ENCODE measurements around the gene TUBB1.

The TUBB1 gene

GRCh38 chr20:58990651-58991445 lies 28.4 kb upstream of the TUBB1 start:
- H3K4me3 ChIP-seq (ENCODE audit: low read depth, low read length): no peak overlapping the region
- TF ChIP-seq, protein P1, sequence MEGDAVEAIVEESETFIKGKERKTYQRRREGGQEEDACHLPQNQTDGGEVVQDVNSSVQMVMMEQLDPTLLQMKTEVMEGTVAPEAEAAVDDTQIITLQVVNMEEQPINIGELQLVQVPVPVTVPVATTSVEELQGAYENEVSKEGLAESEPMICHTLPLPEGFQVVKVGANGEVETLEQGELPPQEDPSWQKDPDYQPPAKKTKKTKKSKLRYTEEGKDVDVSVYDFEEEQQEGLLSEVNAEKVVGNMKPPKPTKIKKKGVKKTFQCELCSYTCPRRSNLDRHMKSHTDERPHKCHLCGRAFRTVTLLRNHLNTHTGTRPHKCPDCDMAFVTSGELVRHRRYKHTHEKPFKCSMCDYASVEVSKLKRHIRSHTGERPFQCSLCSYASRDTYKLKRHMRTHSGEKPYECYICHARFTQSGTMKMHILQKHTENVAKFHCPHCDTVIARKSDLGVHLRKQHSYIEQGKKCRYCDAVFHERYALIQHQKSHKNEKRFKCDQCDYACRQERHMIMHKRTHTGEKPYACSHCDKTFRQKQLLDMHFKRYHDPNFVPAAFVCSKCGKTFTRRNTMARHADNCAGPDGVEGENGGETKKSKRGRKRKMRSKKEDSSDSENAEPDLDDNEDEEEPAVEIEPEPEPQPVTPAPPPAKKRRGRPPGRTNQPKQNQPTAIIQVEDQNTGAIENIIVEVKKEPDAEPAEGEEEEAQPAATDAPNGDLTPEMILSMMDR (IDR thresholded peaks at IDR 0.05; ENCODE audit: borderline replicate concordance, insufficient read depth, low read depth, low read length): no peak

DNA sequence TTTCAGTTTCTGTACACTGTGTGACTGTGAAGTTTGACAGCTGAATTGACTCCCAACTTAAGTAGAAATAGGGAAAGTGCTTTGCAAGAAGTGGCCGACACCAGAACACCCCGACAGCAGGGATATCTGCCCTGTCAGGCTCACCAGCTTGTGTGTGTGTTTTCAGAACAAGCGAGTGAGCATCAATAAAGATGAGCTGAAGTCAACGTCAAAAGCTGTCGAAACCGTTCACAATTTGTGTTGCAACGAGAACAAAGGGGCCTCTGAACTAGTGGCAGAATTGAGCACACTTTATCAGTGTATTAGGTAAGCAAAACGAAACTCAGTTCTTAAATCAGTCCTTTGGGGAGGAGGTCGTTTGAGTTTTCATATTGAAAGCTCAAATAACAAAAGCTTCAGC lies 27.5 kb upstream of the TUBB1 start:
- TF ChIP-seq, protein P1 (IDR thresholded peaks at IDR 0.05; ENCODE audit: borderline replicate concordance, insufficient read depth, low read depth, low read length): no peak
- no peak overlapping the region for H3K4me3 ChIP-seq (ENCODE audit: low read depth, low read length)

DNA sequence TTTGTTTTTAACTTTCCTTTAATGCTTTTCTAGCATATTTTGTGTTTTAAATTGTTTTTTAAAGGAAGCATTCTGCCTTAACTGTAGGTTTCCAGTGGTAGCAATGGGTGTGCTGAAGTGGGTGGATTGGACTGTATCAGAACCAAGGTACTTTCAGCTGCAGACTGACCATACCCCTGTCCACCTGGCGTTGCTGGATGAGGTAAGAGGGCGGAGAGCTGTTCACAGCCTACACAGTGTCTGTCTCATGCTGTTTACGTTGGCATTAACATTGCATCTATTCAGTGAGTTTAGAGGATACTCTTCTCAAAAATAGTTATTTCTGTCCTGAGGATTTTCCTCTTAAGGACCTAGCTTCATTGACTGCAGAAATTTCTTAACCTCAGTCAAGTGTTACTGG lies 26.3 kb upstream of the TUBB1 start:
- TF ChIP-seq, protein P1 (IDR thresholded peaks at IDR 0.05; ENCODE audit: borderline replicate concordance, insufficient read depth, low read depth, low read length): no peak
- H3K4me3 ChIP-seq (ENCODE audit: low read depth, low read length): no peak overlapping the region

- H3K4me3 ChIP-seq (ENCODE audit: low read depth, low read length): no peak overlapping the region
- TF ChIP-seq, protein P1 (IDR thresholded peaks at IDR 0.05; ENCODE audit: borderline replicate concordance, insufficient read depth, low read depth, low read length): no peak
Observed at GRCh38 chr20:58993332-58994248, 25.6 kb upstream of the TUBB1 start.

- TF ChIP-seq, protein P1 (IDR thresholded peaks at IDR 0.05; ENCODE audit: borderline replicate concordance, insufficient read depth, low read depth, low read length): no peak
- no peak overlapping the region for H3K4me3 ChIP-seq (ENCODE audit: low read depth, low read length)
Observed at GRCh38 chr20:58994390-58995159, 24.7 kb upstream of the TUBB1 start.

DNA sequence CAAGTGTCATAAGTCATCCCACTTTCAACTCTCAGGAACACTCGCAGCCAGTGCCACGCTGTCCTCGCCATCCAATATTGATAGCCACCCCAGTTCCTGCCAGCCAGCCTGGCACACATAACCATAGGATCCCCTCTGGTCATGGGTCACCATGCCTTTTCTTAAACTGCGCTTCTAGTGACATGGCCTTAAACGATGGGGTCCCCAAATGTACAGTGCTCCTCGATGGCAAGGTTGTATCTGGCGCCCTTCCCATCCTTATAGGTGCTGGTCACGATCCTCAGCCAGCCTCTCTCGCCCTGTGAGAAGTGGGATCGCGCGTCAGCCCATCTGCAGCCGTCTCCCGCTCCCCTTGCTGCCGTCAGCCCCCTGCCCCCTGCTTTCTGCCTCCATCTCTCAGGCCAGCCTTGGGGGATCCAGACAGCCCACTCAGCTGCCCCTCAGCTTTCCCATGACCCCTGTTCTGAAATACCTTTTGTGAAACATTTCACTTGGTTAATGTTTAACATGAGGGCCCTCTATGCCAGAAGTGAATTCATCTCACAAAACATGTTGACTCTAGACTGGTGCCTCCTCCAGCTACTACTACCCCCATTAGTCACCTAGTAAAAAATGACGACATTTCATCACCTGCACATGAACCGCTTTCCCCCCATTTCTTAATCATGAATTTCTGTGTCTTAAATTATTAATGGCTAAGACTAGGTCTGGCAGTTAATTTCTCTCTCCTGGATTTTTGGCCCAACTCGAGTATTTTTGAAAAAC lies 23.6 kb upstream of the TUBB1 start:
- H3K4me3 ChIP-seq (ENCODE audit: low read depth, low read length): no peak overlapping the region
- TF ChIP-seq, protein P1 (IDR thresholded peaks at IDR 0.05; ENCODE audit: borderline replicate concordance, insufficient read depth, low read depth, low read length): no peak

All from GM12875 (cell line).